GM13976 (cell line): ENCODE measurements around the gene TMEM191C.
"Not testable (repeated sequence)": the region's sequence is repeated elsewhere in the genome, so short reads cannot be mapped to it uniquely, and the experiment has no call there.

Experiments used
- DNase-seq: peaks from one replicate; pipeline ENCODE4 v3.0.0; 2012; ENCODE audit warnings: low spot score
- in situ Hi-C: fragments of 300-500 bp; cut with MboI; formaldehyde crosslinking; loops from one replicate; pipeline ENCODE4 v1.12.0; 2022; ENCODE audit warnings: low sequenced_read_pairs, mixed read lengths, inconsistent platforms; ENCODE audit not compliant: unreplicated experiment

TMEM191C gene

DNA sequence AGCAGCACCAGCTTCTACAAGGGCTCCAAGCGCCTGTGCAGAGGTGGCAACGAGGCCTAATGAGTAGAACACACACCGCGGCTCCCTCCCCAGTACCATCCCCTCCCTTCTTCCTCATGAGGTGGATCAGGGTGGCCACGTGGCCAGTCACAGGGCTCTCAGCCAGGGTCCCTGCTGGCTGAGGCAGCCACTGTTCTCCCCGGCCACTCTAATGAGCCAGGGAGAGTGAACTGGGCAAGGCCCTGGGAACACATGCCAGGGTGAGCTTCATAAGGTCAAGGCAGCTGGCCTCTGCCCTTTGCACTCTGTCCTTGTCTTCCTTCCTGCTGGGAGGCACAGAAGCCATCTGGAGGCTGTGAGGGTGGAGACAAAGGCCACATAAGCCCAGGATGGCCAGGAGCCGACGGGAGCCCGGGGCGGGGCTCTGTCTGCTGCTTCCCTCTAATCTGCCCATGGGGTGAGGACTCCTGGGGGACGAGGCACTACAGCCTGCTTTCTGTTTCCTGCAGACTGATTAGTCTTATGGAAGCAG, 22.0 kb downstream of the TMEM191C start:
- in situ Hi-C loops, DNase-seq: not testable (repeated sequence)

GRCh38 chr22:21490556-21490955, 23.4 kb downstream of the TMEM191C start:
- in situ Hi-C loops, DNase-seq: not testable (repeated sequence)

DNA sequence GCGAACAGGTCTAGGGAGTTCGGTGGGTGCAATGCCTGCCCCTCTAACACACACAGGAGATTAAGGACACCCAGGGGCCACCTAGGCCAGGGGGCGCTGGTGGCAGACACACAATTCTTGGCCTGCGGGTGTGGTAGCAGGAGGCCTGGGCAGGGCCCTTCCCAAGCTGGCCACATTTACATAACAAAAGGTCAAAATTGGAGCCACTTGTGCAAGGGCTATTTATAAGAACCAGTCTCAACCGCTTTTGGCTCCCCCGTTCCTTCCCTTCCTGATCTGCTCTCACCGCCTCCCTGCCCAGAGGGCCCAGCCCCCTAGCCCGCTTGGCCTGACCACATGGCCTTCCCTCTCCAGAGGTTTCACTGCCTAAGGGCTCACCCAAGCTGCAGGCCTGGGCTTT, 25.1 kb downstream of the TMEM191C start:
- in situ Hi-C loops, DNase-seq: not testable (repeated sequence)

DNA sequence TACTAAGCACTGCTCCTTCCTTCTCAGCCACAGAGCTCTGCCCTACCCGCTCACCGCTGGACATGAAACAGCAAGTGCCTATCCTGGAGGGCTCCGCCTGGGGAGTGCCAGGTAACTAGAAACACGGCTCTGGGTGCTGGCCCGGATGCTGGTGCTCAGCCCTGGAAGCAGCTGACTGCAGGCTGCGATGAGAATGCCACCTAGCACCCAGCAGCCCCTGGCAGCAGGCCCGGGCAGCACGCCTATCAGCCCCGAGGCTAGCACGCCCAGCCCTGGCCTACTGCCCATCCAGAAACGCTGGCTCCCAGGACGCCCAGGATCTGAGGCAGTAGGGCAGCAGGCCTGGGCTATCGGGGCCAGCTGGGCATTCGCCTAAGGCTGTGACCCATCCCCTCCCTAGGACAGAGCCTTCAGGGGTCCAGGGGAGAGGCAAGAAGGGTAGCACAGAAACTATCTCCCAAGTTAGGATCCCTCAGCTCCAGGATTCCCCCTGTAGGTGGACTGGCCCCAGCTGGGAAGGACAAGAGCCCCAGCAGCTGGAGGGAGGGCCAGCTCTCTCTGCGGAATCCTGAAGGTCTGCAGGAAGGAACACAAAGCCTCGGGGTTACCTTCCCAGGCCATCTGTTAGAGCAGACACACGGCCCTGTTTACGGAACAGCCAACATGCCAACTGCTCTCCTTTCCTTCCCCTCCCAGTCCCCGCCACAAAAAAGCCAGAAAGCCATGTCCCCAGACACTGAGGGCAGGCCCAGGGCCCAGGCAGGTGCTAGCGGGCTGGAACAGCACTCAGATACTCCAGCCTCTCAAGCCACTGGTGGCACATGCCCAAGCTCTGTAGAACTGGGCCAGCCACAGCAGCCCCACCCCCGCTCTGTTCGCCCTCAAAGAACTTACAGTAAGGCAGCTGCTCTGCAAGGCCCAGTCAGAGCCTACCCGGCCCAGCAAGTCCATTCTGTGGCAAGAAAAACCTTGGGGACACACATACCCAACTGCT, 26.9 kb downstream of the TMEM191C start:
- in situ Hi-C loops, DNase-seq: not testable (repeated sequence)

GRCh38 chr22:21497984-21498383, 30.8 kb downstream of the TMEM191C start:
- DNase-seq, in situ Hi-C loops: not testable (repeated sequence)

DNA sequence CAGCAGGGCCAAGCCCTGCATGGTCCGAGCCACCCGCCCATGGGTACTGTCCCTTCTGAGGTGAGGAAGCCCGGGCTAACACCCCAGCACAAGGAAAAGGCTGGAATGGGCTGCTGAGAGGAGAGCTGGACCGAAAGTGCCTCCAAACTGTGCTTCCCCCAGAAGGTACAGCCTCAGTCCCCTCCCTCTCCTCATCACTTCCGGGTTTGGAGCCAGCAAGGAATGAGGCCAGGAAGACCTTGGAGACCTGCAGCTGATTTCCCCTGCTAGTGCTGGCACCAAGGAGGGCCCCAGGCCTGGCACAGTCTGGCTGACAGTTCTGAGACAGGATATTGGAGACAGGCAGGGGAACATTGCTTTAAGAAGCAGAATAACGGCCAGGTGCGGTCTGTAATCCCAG, 31.3 kb downstream of the TMEM191C start:
- DNase-seq, in situ Hi-C loops: not testable (repeated sequence)

DNA sequence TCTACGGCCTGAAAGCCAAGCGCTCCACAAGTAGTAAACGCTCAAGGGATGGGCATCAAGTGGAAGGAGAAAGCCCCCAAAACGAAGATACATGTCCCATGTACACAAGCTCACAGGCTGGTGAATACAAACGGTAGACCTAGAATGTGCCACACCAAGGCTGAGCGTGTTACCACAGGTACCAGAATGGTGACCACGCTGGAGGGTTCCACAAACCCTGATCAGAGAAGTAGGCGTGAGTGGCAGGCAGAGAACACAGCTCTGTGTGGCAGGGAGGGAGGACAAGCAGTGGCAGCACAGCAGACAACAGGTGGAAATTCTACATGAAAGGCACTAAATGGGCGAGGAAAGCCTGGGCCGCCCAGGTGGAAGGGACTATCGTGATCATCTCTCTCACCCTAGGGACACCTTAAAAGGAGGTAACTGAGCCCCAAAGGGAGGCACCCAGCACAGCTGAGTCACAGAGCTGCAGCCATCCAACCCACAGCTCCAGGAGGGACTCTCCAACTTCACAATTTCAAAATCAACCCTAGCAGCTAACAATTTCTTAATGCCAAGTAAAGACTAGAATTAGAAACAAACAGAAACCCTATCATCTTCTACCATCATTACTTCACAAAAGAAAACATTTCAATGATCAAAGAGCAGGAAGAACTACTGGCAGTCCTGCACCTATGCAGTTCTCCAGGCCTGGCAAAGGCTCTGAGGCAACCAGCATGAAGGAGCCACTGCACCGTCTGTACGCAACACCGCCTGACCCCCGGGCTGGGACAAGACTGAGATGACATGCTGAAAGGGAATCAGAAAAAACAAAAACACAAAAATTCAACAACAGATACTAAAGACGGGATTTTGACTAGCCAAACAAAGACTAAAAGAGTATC, 32.7 kb downstream of the TMEM191C start:
- DNase-seq, in situ Hi-C loops: not testable (repeated sequence)

- not testable (repeated sequence) for DNase-seq
These were observed 43.2 kb downstream of the TMEM191C start for GRCh38 chr22:21510397-21510796.

DNA sequence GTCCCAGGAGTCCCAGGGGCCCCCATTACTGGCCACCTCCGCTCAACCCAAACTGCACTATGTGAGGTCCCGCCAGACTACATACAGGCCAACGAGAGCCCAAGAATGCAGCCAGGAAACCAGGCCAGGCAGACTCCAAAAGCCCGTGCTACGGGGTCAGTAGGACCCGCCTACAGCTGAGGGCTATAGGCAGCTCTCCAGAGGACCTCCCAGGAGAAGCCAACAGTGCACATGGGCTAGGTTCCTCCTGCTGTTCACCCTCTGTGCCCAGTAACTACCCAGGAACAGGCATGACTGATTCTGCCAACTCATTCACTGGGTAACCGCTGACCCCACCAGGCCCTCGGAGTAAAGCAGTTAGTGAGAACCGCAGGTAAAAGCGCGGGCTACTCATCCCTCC, 44.8 kb downstream of the TMEM191C start:
- DNase-seq, in situ Hi-C loops: not testable (repeated sequence)

More at GRCh38 chr22:21510397-21510796, 43.2 kb downstream of the TMEM191C start:
- in situ Hi-C loops, result not testable (repeated sequence)

GRCh38 chr22:21514117-21514516, 46.9 kb downstream of the TMEM191C start:
- DNase-seq, in situ Hi-C loops: not testable (repeated sequence)

- in situ Hi-C loops, DNase-seq: not testable (repeated sequence)
These were observed 48.0 kb downstream of the TMEM191C start for GRCh38 chr22:21515234-21515633.

- in situ Hi-C loops, DNase-seq: not testable (repeated sequence)
These were observed 49.3 kb downstream of the TMEM191C start for GRCh38 chr22:21516522-21516921.

GRCh38 chr22:21516970-21517764, 50.0 kb downstream of the TMEM191C start:
- in situ Hi-C loops, DNase-seq: not testable (repeated sequence)
